Mucosa of descending colon (tissue), 3 donors: Measurements from ENCODE around the gene LIMS2. TPM values are rescaled to one million over a fixed set of nuclear protein-coding genes. Genes with fewer than 3 reads are reported as not detected.

Experiments used
- ATAC-seq: fragments of 200-7000 bp; cut with Tn5 transposase; one replicate; pipeline ENCODE4 v1.9.1; 2020; ENCODE audit warnings: mild to moderate bottlenecking, moderate library complexity
- DNase-seq, 3 donors: peaks; one replicate each; pipeline ENCODE4 v3.0.0-alpha.2; 2020
- H3K36me3 ChIP-seq: fragments of 200-600 bp; one replicate; pipeline ENCODE4 v1.8.0; 2021; ENCODE audit warnings: low read depth, mild to moderate bottlenecking
- H3K4me1 ChIP-seq: fragments of 200-600 bp; one replicate; pipeline ENCODE4 v1.8.0; 2021; ENCODE audit warnings: low read depth, mild to moderate bottlenecking
- H3K4me3 ChIP-seq: fragments of 200-600 bp; one replicate; pipeline ENCODE4 v1.8.0; 2021; ENCODE audit warnings: mild to moderate bottlenecking
- H3K9me3 ChIP-seq: fragments of 200-600 bp; one replicate; pipeline ENCODE4 v1.8.0; 2021; ENCODE audit warnings: mild to moderate bottlenecking
- CTCF ChIP-seq: fragments of 200-600 bp; IDR thresholded peaks from one replicate; pipeline ENCODE4 v1.8.0; 2022; ENCODE audit warnings: antibody characterized with exemption, mild to moderate bottlenecking
- intact Hi-C, 2 donors: fragments of 100-400 bp; cut with DNase I in 1 of 2; cut with micrococcal nuclease in 1 of 2; formaldehyde crosslinking; loops; one replicate each; pipeline versions ENCODE4 v1.11.0 to v1.11.1; 2022; cut with DNase I, micrococcal nuclease
- total RNA-seq, 3 donors: library from RNA; stranded (reverse); fragmentation: NEBNext Ultra II Directional in 2 of 3; extraction: Animal tissue kit (Norgen Biotek cat#: 25700) in 2 of 3; gene quantifications; one replicate each; pipeline versions ENCODE4 v1.2.1 to v1.2.4, GENCODE V29; 2021 to 2023
- donor health status: DM: no; HTN: no; CAD: no; lungs with moderate emphysema.
- donor health status: DM: no; HTN: no; CAD: no.
- donor health status: DM: no; HTN: yes; CAD: no.

LIMS2 gene
- total RNA-seq, 3 donors from 2014 or later = 12.5 to 478 (median 29.9) TPM

- ATAC-seq = no peak
- Histone ChIP-seq H3K4me1 (peaks cover 24% of the 10 kb centered on the region), H3K9me3 (no peaks in the 10 kb centered on the region), H3K36me3 (no peaks in the 10 kb centered on the region), H3K4me3 (no peak overlapping the region)
- no peak for TF ChIP-seq CTCF
- intact Hi-C loops = loop anchor here in 1 of 2 donors (10.0 kb wide), 1 partner anchor 54 kb away; the partner anchor contains the start of gene GPR17
- no peak for DNase-seq
Observed at GRCh38 chr2:127698553-127699355, 23.4 kb upstream of the LIMS2 start.

GRCh38 chr2:127697482-127698180 lies 22.3 kb upstream of the LIMS2 start:
- H3K4me1 ChIP-seq = peaks cover 13% of the 10 kb centered on the region
- no peaks in the 10 kb centered on the region for H3K9me3 ChIP-seq
- no peak overlapping the region for H3K4me3 ChIP-seq
- no peak for ATAC-seq
- DNase-seq = no peak
- no peak for TF ChIP-seq CTCF
- intact Hi-C loops = loop anchor here in 1 of 2 donors (10.0 kb wide), 1 partner anchor 53 kb away; the partner anchor contains the start of gene GPR17
- H3K36me3 ChIP-seq = no peaks in the 10 kb centered on the region

GRCh38 chr2:127695491-127696472 lies 20.5 kb upstream of the LIMS2 start:
- Histone ChIP-seq H3K4me1 (peaks cover 5% of the 10 kb centered on the region), H3K4me3 (no peak overlapping the region), H3K36me3 (no peaks in the 10 kb centered on the region), H3K9me3 (peaks cover 3% of the 10 kb centered on the region)
- intact Hi-C loops = loop anchor here in 1 of 2 donors (10.0 kb wide), 1 partner anchor 51 kb away; the partner anchor contains the start of gene GPR17
- DNase-seq (peak in 2 of 3 donors; percentile 70 to 74), ATAC-seq (peak; percentile 74)
- TF ChIP-seq CTCF = no peak

- no peak for DNase-seq
- Histone ChIP-seq H3K4me3 (no peak overlapping the region), H3K4me1 (no peaks in the 10 kb centered on the region), H3K9me3 (peaks cover 10% of the 10 kb centered on the region), H3K36me3 (no peaks in the 10 kb centered on the region)
- intact Hi-C loops = loop anchor here in 1 of 2 donors (10.0 kb wide), 1 partner anchor 50 kb away; the partner anchor contains the start of gene GPR17
- TF ChIP-seq CTCF = no peak
- ATAC-seq = no peak
Observed at GRCh38 chr2:127694986-127695385, 19.7 kb upstream of the LIMS2 start.

GRCh38 chr2:127690696-127691095 lies 15.4 kb upstream of the LIMS2 start:
- intact Hi-C loops = loop anchor here in 1 of 2 donors (10.0 kb wide), 1 partner anchor 46 kb away; the partner anchor contains the start of gene GPR17
- no peak for DNase-seq
- no peaks in the 10 kb centered on the region for H3K36me3 ChIP-seq
- no peak for TF ChIP-seq CTCF
- no peak overlapping the region for H3K4me3 ChIP-seq
- ATAC-seq = no peak
- no peaks in the 10 kb centered on the region for H3K4me1 ChIP-seq
- peaks cover 10% of the 10 kb centered on the region for H3K9me3 ChIP-seq
